HFFc6 (cell line): ENCODE measurements around the gene C1orf210. TPM values are rescaled to one million over a fixed set of nuclear protein-coding genes. Genes with fewer than 3 reads are reported as not detected.

Experiments used
- DNase-seq: peaks from one replicate; pipeline ENCODE4 v3.0.0-alpha.2; 2018
- H3K27ac Mint-ChIP-seq: 2 replicates; pipeline ENCODE4 v1.8.0; 2020; ENCODE audit warnings: mild to moderate bottlenecking, mixed read lengths
- H3K27me3 Mint-ChIP-seq: 2 replicates; pipeline ENCODE4 v1.8.0; 2021; ENCODE audit warnings: mild to moderate bottlenecking, moderate library complexity, mixed read lengths; ENCODE audit not compliant: insufficient read depth
- H3K36me3 Mint-ChIP-seq: 2 replicates; pipeline ENCODE4 v1.8.0; 2021; ENCODE audit warnings: low read depth, mixed read lengths
- H3K4me1 Mint-ChIP-seq: 2 replicates; pipeline ENCODE4 v1.8.0; 2020; ENCODE audit warnings: low read depth, mixed read lengths
- H3K4me3 Mint-ChIP-seq: 2 replicates; pipeline ENCODE4 v1.8.0; 2020; ENCODE audit warnings: mild to moderate bottlenecking, moderate library complexity, mixed read lengths
- H3K9me3 Mint-ChIP-seq: 2 replicates; pipeline ENCODE4 v1.8.0; 2020; ENCODE audit warnings: mild to moderate bottlenecking, mixed read lengths
- total RNA-seq, 6 experiments: library from RNA; stranded (reverse); fragmentation: NEBNext Ultra II Directional; extraction: Animal tissue kit (Norgen Biotek cat#: 25700); gene quantifications; 2 replicates in 1 of 6; 3 replicates in 5 of 6; pipeline ENCODE4 v1.2.3, GENCODE V29; 2021
- TF ChIP-seq, protein P1 (sequence below): fragments of 200-600 bp; sonication (generic); IDR thresholded peaks from 2 replicates; pipeline ENCODE4 v1.5.0; 2021; ENCODE audit warnings: antibody characterized with exemption, mild to moderate bottlenecking

Gene C1orf210
- total RNA-seq, 6 experiments from 2014 or later, result not detected

DNA sequence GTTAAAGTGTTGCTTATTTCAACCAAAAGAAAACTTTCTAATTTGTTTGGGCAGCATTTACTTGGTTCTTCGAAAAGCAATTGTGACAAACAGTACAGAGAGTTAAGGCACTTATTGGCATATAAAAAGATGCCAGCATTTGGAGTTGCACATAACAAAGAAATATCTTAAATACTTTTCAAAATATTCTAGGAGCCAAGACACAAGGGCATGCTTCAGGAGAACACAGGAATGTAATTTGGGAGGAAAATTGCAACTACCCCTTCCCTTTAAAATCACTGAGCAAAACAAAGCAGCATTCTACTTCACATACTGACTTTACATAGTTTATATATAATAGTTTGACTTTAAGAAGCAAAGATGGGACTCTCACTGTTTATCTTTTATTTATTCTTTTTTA lies 10.8 kb upstream of the C1orf210 start:
- no peak for DNase-seq
- H3K36me3 Mint-ChIP-seq, result no peaks in the 10 kb centered on the region
- TF ChIP-seq, protein P1, sequence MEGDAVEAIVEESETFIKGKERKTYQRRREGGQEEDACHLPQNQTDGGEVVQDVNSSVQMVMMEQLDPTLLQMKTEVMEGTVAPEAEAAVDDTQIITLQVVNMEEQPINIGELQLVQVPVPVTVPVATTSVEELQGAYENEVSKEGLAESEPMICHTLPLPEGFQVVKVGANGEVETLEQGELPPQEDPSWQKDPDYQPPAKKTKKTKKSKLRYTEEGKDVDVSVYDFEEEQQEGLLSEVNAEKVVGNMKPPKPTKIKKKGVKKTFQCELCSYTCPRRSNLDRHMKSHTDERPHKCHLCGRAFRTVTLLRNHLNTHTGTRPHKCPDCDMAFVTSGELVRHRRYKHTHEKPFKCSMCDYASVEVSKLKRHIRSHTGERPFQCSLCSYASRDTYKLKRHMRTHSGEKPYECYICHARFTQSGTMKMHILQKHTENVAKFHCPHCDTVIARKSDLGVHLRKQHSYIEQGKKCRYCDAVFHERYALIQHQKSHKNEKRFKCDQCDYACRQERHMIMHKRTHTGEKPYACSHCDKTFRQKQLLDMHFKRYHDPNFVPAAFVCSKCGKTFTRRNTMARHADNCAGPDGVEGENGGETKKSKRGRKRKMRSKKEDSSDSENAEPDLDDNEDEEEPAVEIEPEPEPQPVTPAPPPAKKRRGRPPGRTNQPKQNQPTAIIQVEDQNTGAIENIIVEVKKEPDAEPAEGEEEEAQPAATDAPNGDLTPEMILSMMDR, result no peak
- H3K4me1 Mint-ChIP-seq, result peaks cover 25% of the 10 kb centered on the region
- no peak overlapping the region for H3K27ac Mint-ChIP-seq
- H3K9me3 Mint-ChIP-seq, result no peaks in the 10 kb centered on the region
- peaks cover 2% of the 10 kb centered on the region; the same call in 1 of the 2 replicates for H3K27me3 Mint-ChIP-seq
- H3K4me3 Mint-ChIP-seq, result no peak overlapping the region

DNA sequence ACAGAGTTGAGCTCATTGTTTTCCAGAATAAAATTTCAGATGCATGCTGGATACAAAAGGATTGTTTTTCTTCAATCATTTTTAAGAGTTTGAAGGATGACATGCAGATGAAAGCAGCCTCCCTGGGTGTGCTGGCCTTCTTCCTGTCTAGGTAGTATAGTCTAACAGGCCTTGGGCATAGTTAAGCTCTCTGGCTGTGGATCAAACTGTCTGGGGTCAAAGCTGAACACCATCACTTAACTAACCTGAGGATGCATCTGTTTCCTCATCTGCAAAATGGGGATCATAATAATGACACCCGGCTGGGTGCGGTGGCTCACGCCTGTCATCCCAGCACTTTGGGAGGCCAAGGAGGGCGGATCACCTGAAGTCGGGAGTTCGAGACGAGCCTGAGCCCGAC lies 9.4 kb upstream of the C1orf210 start:
- no peak for DNase-seq
- Mint-ChIP-seq H3K27me3 (peaks cover 2% of the 10 kb centered on the region; the same call in 1 of the 2 replicates), H3K4me1 (peaks cover 25% of the 10 kb centered on the region), H3K9me3 (no peaks in the 10 kb centered on the region), H3K36me3 (no peaks in the 10 kb centered on the region), H3K4me3 (no peak overlapping the region), H3K27ac (no peak overlapping the region)
- TF ChIP-seq, protein P1, result no peak

DNA sequence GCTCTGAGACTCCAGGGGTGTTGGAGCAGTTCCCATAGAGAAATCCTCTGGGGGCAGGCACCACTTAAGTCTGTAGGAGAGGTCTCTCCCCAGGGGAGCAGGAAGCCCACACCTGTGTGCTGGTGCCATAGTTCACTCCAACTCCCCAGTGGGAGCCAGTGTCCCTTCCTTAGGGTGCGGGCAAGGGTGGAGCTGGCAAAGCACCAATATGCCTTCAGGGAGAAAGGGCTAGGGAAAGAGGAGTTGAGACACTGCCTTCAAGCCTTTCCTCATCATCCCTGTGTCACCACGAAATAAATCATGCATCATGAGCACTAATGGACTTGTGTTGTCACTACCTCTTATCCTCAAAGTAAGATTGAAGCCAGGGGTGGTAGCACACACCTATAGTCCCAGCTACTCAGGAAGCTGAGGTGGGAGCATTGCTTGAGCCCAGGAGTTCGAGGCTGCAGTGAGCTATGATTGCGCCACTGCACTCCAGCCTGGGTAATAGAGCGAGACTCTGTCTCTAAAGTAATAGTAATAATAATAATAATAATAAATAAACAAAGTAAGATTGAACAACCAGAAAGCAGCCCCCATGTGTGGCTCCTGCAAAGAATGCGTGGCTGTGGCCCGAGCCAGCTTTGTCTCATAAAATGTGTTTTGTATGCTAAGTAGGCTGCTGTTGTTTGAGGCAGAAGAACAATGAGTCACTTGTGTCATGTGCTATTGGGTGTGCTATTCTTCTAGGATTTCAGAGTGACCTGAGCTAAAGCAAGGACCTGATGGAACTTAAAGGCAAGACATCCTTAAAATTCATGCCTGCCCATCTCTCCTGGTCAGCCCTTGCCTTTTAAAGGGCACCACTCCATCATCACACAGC lies 8.7 kb upstream of the C1orf210 start:
- Mint-ChIP-seq H3K9me3 (no peaks in the 10 kb centered on the region), H3K4me3 (no peak overlapping the region), H3K36me3 (no peaks in the 10 kb centered on the region), H3K27ac (no peak overlapping the region), H3K4me1 (peaks cover 25% of the 10 kb centered on the region), H3K27me3 (peaks cover 2% of the 10 kb centered on the region; the same call in 1 of the 2 replicates)
- TF ChIP-seq, protein P1, result no peak
- DNase-seq, result peak; percentile 50

DNA sequence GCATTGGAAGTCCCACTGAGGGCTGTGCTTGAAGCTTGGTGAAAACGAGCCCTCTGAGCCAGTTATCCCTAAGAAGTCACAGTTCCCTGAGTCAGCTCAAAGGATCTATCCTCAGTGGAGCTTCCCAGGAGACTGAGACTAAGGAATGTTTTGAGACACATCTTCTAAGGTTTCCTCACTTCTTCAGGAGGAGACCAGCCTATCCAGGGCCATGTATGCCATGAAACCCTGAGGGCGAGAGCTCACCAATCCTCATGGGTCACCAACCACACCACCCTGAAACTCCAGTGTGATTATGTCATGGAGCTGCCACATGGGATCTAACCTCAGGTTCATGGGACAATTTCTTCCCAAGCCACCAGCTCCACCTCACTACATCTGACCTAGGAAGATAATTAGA lies 7.8 kb upstream of the C1orf210 start:
- peak; percentile 24 for DNase-seq
- H3K4me1 Mint-ChIP-seq, result peaks cover 25% of the 10 kb centered on the region
- no peaks in the 10 kb centered on the region for H3K36me3 Mint-ChIP-seq
- H3K27ac Mint-ChIP-seq, result peak overlapping the region; percentile 34; the same call in 1 of the 2 replicates
- TF ChIP-seq, protein P1, result no peak
- no peaks in the 10 kb centered on the region for H3K9me3 Mint-ChIP-seq
- no peak overlapping the region for H3K4me3 Mint-ChIP-seq
- peaks cover 2% of the 10 kb centered on the region; the same call in 1 of the 2 replicates for H3K27me3 Mint-ChIP-seq

DNA sequence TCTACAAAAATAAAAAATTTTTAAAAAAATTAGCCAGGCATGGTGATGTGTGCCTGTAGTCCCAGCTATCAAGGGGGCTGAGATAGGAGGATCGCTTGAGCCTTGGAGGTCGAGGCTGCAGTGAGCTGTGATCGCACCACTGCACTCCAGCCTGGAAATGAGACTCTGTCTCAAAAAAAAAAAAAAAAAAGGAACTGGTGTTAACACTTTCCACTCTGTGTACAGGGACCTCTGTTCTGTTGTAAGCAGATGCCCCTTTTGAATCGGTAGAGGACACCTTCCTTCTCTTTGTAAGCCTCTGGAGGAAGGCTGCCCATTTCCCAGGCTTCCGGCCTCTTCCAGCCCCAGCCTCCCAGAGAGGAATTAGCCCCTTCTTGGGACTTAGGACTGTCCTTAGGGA lies 7.3 kb upstream of the C1orf210 start:
- TF ChIP-seq, protein P1, result no peak
- DNase-seq, result no peak
- H3K36me3 Mint-ChIP-seq, result no peaks in the 10 kb centered on the region
- no peaks in the 10 kb centered on the region for H3K9me3 Mint-ChIP-seq
- no peak overlapping the region for H3K27ac Mint-ChIP-seq
- peaks cover 25% of the 10 kb centered on the region for H3K4me1 Mint-ChIP-seq
- no peak overlapping the region for H3K4me3 Mint-ChIP-seq
- peaks cover 6% of the 10 kb centered on the region for H3K27me3 Mint-ChIP-seq
